ENCODE measurements around the gene PDIA2.

PDIA2 gene

GRCh38 chr16:280991-281659, 1.8 kb upstream of the PDIA2 start:
- TF ChIP-seq POLR2A (IDR thresholded peaks at IDR 0.05; ENCODE audit: low read depth, low read length), result no peak
- FAIRE-seq, result no peak

GRCh38 chr16:281660-282255, 1.2 kb upstream of the PDIA2 start:
- FAIRE-seq (no peak), DNase-seq (ENCODE audit: insufficient read length, low spot score) (no peak)
- TF ChIP-seq POLR2A (IDR thresholded peaks at IDR 0.05; ENCODE audit: low read depth, low read length), result no peak

More at GRCh38 chr16:280991-281659, 1.8 kb upstream of the PDIA2 start:
- DNase-seq (ENCODE audit: insufficient read length, low spot score), result no peak

GRCh38 chr16:282491-282890, 473 bp upstream of the PDIA2 start:
- no peak for FAIRE-seq
- TF ChIP-seq POLR2A (IDR thresholded peaks at IDR 0.05; ENCODE audit: low read depth, low read length), result no peak

GRCh38 chr16:284204-285120, 1.5 kb downstream of the PDIA2 start:
- FAIRE-seq (no peak), DNase-seq (ENCODE audit: insufficient read length, low spot score) (no peak)
- no peak for TF ChIP-seq POLR2A (IDR thresholded peaks at IDR 0.05; ENCODE audit: low read depth, low read length)

More at GRCh38 chr16:282491-282890, 473 bp upstream of the PDIA2 start:
- no peak for DNase-seq (ENCODE audit: insufficient read length, low spot score)

- no peak for TF ChIP-seq POLR2A (IDR thresholded peaks at IDR 0.05; ENCODE audit: low read depth, low read length)
- FAIRE-seq, result no peak
- DNase-seq (ENCODE audit: insufficient read length, low spot score), result no peak
Measured at GRCh38 chr16:285146-286055, 2.4 kb downstream of the PDIA2 start.

GRCh38 chr16:286491-287297, 3.7 kb downstream of the PDIA2 start:
- DNase-seq (ENCODE audit: insufficient read length, low spot score) (no peak), FAIRE-seq (no peak)
- TF ChIP-seq POLR2A (IDR thresholded peaks at IDR 0.05; ENCODE audit: low read depth, low read length), result no peak

GRCh38 chr16:287298-287811, 4.4 kb downstream of the PDIA2 start:
- no peak for FAIRE-seq
- no peak for TF ChIP-seq POLR2A (IDR thresholded peaks at IDR 0.05; ENCODE audit: low read depth, low read length)
- DNase-seq (ENCODE audit: insufficient read length, low spot score), result peak; percentile 72

- TF ChIP-seq POLR2A (IDR thresholded peaks at IDR 0.05; ENCODE audit: low read depth, low read length), result no peak
- FAIRE-seq (no peak), DNase-seq (ENCODE audit: insufficient read length, low spot score) (no peak)
Measured at GRCh38 chr16:287981-288920, 5.3 kb downstream of the PDIA2 start.

GRCh38 chr16:289395-289997, 6.5 kb downstream of the PDIA2 start:
- TF ChIP-seq POLR2A (IDR thresholded peaks at IDR 0.05; ENCODE audit: low read depth, low read length), result no peak
- no peak for FAIRE-seq
- no peak for DNase-seq (ENCODE audit: insufficient read length, low spot score)

DNA sequence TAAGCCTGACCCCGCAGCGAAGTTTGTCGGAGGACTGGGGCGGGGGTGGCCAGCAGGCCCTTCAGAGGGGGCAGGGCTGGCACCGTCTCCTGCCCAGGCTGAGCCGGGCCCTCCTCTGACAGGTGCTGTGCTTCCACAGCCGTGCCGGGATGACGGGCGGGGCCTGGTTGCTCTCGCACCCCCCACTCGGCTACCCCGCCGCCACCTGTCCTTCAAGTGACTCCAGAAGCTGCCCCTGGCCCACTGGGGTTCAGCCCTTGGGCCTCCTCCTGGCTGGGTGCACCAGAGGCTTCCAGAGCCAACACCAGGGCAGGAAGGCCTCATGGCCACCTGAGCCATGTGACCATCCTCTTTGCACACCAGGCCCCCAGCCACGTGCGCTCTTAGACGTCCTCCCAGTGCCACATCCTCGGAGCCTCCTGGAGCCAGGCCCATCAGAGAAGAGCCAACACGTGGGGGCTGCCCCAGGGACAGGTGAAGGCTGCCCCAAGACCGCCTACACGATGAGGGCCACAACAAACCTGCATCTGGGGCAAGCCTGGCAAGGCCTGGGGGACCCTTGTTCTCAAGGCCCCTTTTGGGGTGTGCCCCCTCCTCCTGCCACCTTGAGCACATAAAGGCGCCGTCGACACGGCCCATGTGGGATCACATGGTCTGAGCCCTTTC, 7.2 kb downstream of the PDIA2 start:
- DNase-seq (ENCODE audit: insufficient read length, low spot score) (no peak), FAIRE-seq (no peak)
- TF ChIP-seq POLR2A (IDR thresholded peaks at IDR 0.05; ENCODE audit: low read depth, low read length), result no peak

Measured in H54 (cell line).